ENCODE measurements around the gene JUN. TPM values are rescaled to one million over a fixed set of nuclear protein-coding genes. Genes with fewer than 3 reads are reported as not detected.

The JUN gene
- total and polyA plus RNA-seq, 2 experiments from 2014 or later, result 23.3 to 28.5 TPM

- no peak for TF ChIP-seq ETS1 (IDR thresholded peaks at IDR 0.05)
- no peak for TF ChIP-seq EZH2phosphoT487 (IDR thresholded peaks at IDR 0.05; ENCODE audit: unreplicated experiment)
- TF ChIP-seq POLR2AphosphoS5 (IDR thresholded peaks at IDR 0.05; ENCODE audit: low read depth), result no peak
- TF ChIP-seq ZNF114 (CRISPR knock-in tag; IDR thresholded peaks at IDR 0.05), result no peak
- TF ChIP-seq ZNF462 (CRISPR knock-in tag; IDR thresholded peaks at IDR 0.05), result no peak
Observed at GRCh38 chr1:58813801-58814200, 30.0 kb upstream of the JUN start (continued).

GRCh38 chr1:58813361-58813760 lies 29.5 kb upstream of the JUN start:
- Mint-ChIP-seq H3K9me3 (no peaks in the 10 kb centered on the region), H3K36me3 (ENCODE audit: low read depth) (no peaks in the 10 kb centered on the region), H3K4me3 (no peak overlapping the region), H3K27me3 (ENCODE audit: insufficient read depth, low read depth, poor library complexity) (peaks cover 26% of the 10 kb centered on the region), H3K4me1 (peaks cover 23% of the 10 kb centered on the region), H3K27ac (no peak overlapping the region)
- Histone ChIP-seq H3F3A (replicated peaks; ENCODE audit: low read depth) (peaks cover 13% of the 10 kb centered on the region), H3K9me2 (ENCODE audit: insufficient read depth) (0 out of 2 replicates have a peak, but pooled peaks cover 5% of the 10 kb centered on the region), H2AFZ (peak overlapping the region; percentile 67), H4K20me1 (replicated peaks; ENCODE audit: insufficient read depth) (no peaks in the 10 kb centered on the region), H3K27me3 (ENCODE audit: insufficient read depth) (peaks cover 24% of the 10 kb centered on the region), H3K79me2 (replicated peaks; ENCODE audit: insufficient read depth) (no peaks in the 10 kb centered on the region), H3K4me3 (no peak overlapping the region), H3K36me3 (ENCODE audit: insufficient read depth) (no peaks in the 10 kb centered on the region), H3K4me2 (peak overlapping the region; percentile 79), H3K4me1 (ENCODE audit: insufficient read depth) (peaks cover 22% of the 10 kb centered on the region), H3K27ac (ENCODE audit: low read depth) (no peak overlapping the region)
- no peak for TF ChIP-seq ETS1 (IDR thresholded peaks at IDR 0.05)
- DNase-seq (ENCODE audit: low spot score) (no peak), ATAC-seq (no peak)

Data from GM23338 (cell line).